Activated CD8-positive, alpha-beta memory T cell treated with anti-CD3 and anti-CD28 coated beads for 1 hour (primary cell): Measurements from ENCODE around the gene GTPBP6.
"Not testable (repeated sequence)": the region's sequence is repeated elsewhere in the genome, so short reads cannot be mapped to it uniquely, and the experiment has no call there.

Experiments used
- DNase-seq, 2 donors: peaks; one replicate each; pipeline ENCODE4 v3.0.0-alpha.2; 2020; ENCODE audit warnings: low read depth in 1 of 2; ENCODE audit errors: extremely low read depth in 1 of 2

GTPBP6 gene

DNA sequence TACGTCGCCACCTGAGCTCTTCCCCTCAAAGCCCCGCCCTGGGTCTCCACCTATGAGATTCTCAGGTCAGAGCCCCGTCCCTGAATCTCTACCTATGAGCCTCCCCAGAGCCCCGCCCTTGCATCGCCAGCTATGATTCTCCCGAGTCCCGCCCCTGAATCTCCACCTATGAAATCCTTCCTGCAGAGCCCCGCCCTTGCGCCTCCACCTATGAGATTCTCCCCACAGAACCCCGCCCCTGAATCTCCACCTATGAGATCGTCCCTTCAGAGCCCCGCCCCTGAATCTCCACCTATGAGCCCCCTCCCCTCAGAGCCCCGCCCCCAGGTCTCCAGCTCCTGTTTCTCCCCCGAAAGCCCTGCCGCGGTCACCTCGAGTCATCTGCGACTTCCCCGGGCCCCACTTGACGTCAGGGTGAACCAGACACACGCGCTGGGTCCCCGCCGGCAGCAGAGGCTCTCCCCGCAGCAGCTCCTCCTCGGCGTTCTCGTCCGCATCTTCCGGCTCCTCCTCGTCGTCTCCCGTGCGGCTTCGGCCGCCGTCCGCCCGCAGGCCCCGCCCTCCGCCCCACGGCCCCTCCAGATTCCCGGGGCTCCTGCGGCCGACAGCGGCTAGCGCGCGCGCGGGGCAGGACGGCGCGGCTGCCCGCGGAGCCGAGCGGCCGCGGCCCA lies 393 bp downstream of the GTPBP6 start:
- peak; percentile 90 to 99 for DNase-seq

- DNase-seq = no peak
These were observed 1.1 kb downstream of the GTPBP6 start for GRCh38 chrX:317424-318067.

GRCh38 chrX:316351-317325 lies 2.0 kb downstream of the GTPBP6 start:
- no peak for DNase-seq

DNA sequence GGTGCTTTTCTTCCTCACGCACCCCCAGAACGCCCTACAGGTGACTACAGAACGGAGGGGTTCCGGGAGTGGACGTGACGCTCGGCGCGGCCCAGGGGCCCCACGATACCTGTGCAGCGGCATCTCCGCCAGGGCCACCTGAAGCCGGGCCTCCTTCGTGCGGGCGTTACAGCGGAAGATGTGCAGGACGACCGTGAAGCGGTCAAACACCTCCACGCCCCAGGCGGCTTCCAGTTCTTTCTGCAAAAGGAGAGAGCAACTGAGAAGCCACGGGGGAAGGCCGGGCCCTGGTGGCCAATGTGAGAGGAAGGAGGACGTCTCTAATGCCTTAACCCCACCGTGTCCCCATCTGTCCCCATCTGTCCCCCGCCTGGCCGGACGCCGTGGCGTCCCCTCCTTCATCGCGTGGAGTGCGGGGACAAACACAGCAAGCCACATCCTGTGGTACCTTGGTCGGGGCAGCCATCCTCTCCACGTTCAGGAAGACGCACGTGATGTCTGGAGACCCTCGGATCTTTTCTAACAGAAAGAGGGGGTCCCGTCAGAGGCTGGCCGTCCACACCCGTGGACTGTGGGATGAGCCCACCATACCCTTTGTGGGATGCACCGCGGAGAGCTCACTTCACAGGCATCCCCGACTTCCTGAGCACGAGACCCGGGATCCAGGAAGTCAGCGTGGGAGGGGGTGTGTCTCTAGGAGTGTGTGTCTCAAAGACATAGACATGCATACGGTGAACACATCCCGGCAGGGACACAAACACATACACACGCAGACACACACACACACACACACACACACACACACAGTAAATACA lies 3.6 kb downstream of the GTPBP6 start:
- no peak for DNase-seq

- DNase-seq = no peak
These were observed 4.5 kb downstream of the GTPBP6 start for GRCh38 chrX:314049-314448.

DNA sequence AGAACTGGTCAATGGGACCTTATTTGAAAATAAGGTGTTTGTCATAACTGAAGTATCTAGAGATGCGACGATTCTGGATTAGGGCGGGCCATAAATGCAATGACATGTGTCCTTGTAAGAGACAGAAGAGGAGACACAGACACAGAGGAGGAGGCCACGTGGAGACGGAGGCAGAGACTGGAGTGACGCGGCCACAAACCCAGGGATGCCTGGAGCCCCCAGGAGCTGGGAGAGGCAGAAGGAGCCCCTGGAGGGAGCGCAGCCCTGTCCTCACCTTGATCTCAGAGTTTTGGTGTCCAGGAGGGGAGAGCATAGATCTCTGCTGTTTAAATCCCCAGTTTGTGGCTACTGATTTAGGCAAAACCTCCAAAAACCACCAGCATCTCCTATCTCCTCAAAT lies 5.0 kb downstream of the GTPBP6 start:
- DNase-seq = no peak

GRCh38 chrX:312621-313331 lies 5.8 kb downstream of the GTPBP6 start:
- DNase-seq = no peak

DNA sequence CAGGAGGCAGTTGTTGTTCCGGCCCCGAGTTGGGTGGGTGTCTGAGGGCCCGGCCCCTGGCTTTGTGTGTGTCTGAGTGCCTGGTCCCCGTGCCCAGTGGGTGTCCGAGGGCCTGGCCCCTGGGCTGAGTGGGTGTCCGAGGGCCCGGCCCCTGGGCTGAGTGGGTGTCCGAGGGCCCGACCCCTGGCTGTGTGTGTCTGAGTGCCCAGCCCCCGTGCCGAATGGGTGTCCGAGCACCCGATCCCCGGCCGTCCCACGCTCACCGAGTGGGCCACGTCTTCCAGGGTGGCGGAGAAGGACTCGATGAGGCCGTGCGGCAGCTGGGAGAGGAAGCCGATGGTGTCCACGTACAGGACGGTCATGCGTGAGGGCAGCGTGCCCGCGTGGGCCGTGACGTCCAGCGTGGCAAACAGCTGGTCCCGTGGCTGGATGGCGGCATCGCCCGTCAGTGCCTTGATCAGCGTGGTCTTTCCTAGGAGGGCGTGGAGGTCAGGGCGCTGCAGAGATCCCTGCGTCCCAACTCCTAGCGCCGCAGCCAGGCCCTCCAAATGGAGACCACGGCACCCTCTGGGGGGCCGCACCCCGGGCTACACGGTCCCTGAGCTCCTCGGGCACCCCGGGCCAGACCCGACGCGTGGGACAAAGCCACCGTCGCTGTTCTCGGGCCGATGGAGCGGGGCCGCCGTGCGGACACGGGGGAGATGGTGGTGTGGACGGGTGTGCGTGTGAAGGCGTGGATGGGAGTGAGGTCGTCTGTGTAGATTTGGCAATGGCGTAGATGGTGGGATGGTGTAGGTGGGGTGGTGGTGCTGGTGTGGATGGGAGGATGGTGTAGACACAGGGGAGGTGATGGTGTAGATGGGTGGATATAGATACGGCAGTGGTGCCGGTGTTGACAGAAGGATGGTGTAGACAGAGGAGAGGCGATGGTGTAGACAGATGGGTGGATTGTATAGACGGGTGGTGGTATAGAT lies 7.2 kb downstream of the GTPBP6 start:
- DNase-seq = no peak

DNA sequence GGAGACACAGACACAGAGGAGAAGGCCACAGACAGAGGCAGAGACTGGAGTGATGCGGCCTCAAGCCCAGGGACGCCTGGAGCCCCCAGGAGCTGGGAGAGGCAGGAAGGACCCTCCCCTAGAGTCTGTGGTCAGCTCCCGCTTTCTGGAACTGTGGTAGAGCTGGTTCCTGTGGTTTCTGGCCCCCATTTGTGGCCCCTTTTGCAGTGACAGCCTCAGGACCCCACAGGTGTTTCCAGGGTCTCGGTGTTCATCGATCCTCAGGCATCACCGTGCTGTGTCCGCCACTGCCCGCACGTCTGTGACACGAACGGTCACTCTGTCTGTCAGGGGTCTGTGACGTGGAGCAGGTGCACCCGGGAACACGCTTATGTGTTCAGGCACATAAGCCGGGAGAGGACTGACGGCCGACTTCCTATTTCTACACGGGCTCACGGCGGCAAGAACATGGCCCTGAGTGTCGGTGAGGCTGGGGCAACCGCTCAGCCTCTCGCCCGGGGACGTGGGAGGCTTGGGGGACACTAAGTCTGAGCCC lies 7.9 kb downstream of the GTPBP6 start:
- no peak for DNase-seq

DNA sequence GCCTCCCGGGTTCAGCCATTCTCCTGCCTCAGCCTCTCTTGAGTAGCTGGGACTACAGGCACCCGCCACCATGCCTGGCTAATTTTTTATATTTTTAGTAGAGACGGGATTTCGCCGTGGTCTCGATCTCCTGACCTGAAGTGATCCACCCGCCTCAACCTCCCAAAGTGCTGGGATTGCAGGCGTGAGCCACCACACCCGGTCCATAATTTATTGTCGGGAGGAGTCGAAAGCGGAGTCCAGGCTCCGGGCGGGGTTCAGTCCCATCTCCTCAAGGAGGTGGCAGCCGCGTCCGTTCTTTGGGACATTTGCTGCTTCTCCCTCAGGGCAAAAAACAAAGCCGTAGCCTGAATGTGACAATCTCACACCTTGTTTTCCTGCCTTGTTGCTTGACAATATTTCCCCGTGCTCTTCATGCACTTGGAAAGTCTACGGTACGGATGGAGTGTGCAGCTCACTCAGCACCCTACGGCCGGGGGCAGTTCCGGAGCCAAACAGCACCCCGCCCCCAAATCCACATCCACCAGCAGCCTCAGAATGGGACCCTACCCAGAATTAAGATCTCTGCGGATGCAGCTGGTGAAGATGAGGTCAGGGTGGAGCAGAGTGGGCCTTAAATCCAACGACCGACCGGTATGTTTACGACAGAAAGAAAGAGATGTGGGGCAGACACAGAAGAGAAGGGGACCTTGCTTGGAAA lies 9.6 kb downstream of the GTPBP6 start:
- no peak for DNase-seq

DNA sequence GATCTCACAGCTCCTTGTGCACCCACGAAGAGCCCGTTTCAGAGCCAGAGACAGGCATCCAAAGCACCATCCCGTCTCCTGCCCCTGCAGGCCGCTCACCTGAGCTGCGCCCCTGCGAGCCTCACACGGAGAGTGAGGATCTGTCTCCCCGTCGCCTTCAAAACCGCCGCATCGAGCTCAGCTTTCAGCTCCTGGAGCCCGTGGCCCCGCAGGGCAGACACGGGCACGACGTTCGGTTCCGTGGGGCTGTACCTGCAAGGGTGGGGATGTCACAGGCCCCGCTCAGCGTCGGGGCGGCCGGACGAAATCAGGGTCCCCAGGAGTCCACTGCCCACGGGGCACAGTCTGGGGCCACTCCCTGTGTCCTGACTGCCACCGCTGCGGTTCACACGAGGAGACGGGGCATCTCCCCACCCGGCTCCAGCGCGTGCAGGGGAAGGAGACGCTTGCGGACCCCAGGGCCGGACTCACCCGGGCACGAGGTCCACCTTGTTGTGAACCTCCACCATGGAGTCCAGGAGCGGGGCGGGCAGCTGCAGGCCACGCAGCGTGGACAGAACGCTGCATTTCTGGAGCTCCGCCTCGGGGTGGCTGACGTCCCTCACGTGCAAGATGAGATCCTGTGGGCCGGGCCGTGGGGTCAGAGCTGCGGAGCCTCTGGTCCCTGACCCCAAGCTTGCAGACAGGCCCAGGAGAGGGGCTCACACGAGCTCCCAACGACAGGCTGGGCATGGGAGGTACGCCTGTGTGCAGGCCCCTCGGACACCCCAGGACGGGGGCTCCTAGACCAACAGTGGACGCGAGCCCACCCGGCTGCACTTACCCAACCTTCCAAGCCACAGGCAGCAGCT lies 11.1 kb downstream of the GTPBP6 start:
- no peak for DNase-seq

DNA sequence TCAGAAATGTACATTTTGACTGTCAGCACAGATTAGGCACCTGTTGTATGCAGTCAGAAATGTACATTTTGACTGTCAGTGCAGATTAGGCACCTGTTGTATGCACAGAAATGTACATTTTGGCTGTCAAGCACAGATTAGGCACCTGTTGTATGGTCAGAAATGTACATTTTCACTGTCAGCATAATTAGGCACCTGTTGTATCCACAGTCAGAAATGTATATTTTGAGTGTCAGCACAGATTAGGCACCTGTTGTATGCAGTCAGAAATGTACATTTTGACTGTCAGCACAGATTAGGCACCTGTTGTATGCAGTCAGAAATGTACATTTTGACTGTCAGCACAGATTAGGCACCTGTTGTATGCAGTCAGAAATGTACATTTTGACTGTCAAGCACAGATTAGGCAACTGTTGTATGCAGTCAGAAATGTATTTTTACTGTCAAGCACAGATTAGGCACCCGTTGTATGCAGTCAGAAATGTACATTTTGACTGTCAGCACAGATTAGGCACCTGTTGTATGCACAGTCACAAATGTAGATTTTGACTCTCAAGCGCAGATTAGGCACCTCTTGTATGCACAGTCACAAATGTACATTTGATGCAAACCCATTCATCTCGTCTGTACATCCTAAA lies 11.9 kb downstream of the GTPBP6 start:
- not testable (repeated sequence) for DNase-seq

DNA sequence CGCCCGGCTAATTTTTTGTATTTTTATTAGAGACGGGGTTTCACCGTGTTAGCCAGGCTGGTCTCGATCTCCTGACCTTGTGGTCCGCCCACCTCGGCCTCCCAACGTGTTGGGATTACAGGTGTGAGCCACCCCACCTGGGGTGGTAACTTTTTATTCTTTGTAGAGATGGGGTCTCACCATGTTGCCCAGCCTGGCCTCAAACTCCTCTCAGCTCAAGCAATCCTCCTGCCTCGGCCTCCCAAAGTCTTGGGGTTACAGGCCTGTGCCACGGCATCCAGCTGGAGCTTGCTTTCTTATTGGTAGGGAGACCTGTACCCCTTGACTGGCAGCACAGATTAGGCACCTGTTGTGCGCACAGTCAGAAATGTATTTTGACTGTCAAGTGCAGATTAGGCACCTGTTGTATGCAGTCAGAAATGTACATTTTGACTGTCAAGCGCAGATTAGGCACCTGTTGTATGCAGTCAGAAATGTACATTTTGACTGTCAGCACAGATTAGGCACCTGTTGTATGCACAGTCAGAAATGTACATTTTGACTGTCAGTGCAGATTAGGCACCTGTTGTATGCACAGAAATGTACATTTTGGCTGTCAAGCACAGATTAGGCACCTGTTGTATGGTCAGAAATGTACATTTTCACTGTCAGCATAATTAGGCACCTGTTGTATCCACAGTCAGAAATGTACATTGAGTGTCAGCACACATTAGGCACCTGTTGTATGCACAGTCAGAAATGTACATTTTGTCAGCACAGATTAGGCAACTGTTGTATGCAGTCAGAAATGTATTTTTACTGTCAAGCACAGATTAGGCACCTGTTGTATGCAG lies 12.6 kb downstream of the GTPBP6 start:
- DNase-seq = not testable (repeated sequence)

- no peak for DNase-seq
These were observed 15.6 kb downstream of the GTPBP6 start for GRCh38 chrX:302975-303374.

DNA sequence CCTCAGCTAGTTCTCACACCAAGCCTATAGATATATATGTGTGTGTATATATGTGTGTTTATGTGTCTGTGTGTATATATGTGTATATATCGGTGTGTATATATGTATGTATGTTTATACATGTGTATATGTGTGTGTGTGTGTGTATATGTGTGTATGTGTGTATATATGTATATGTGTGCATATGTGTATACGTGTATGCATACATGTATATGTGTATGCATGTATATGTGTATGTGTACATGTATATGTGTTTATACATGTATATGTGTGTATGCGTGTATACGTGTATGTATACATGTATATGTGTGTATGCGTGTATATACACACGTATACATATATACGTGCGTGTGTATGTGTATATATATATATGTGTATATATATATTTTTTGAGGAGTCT lies 18.3 kb downstream of the GTPBP6 start:
- DNase-seq = no peak

DNA sequence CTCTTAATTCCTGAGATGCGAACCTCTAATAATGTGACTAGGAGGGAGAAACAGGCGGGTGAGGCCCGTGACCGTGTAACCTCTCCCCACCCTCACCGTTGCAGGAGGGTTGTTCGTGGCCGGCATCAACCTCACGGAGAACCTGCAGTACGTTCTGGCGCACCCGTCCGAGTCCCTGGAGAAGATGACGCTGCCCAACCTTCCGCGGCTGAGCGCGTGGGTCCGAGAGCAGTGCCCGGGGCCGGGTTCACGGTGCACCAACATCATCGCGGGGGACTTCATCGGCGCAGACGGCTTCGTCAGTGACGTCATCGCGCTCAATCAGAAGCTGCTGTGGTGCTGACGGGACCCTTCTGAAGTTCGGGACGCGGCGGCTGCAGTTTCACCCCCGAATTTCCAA lies 19.6 kb downstream of the GTPBP6 start:
- DNase-seq = no peak
